Measurements from ENCODE around the gene HUNK. TPM values are rescaled to one million over a fixed set of nuclear protein-coding genes. Genes with fewer than 3 reads are reported as not detected.

The HUNK gene
- polyA plus RNA-seq, 1 donor (not counting 4 experiments of a cell fraction or from before 2014, with no cell fraction given) = 0.03 TPM

DNA sequence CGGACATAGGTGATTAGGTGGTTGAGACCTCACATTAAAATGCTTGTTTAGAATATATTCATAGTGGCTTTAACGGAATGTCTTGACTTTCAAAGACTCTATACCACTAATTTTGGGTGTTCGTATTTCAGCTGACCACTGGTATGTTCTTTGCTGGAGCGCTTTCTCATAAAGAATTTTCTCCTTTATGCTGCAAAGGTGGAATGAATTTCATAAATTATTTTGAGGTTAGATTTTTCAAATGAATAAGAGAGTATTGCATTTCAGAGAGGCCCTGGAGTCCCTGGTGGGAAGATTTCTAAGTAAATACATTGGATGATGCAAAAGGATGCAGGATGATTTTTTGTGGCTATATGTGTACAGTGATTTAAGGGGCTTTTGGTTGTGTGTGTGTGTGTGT lies 55.8 kb downstream of the HUNK start:
- no peak for TF ChIP-seq EZH2 (IDR thresholded peaks at IDR 0.05; ENCODE audit: low read length)
- TF ChIP-seq, protein P1, sequence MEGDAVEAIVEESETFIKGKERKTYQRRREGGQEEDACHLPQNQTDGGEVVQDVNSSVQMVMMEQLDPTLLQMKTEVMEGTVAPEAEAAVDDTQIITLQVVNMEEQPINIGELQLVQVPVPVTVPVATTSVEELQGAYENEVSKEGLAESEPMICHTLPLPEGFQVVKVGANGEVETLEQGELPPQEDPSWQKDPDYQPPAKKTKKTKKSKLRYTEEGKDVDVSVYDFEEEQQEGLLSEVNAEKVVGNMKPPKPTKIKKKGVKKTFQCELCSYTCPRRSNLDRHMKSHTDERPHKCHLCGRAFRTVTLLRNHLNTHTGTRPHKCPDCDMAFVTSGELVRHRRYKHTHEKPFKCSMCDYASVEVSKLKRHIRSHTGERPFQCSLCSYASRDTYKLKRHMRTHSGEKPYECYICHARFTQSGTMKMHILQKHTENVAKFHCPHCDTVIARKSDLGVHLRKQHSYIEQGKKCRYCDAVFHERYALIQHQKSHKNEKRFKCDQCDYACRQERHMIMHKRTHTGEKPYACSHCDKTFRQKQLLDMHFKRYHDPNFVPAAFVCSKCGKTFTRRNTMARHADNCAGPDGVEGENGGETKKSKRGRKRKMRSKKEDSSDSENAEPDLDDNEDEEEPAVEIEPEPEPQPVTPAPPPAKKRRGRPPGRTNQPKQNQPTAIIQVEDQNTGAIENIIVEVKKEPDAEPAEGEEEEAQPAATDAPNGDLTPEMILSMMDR (optimal IDR thresholded peaks at IDR 0.05 in 1 of 3, IDR thresholded peaks at IDR 0.05 in 1 of 3, conservative IDR thresholded peaks at IDR 0.05 in 1 of 3; ENCODE audit: extremely low read depth in 1 of 3, insufficient read depth in 2 of 3, low read length in 3 of 3) = no peak
- H3K4me2 ChIP-seq (ENCODE audit: control insufficient read depth, extremely low read depth, insufficient read depth, low read depth, low read length) = no peak overlapping the region
- no peaks in the 10 kb centered on the region for H3K9me1 ChIP-seq (ENCODE audit: control insufficient read depth, extremely low read depth, insufficient read depth, low read length)
- DNase-seq (ENCODE audit: low read depth, low spot score) = no peak
- H3K27me3 ChIP-seq (ENCODE audit: control insufficient read depth, extremely low read depth, insufficient read depth, low read length) = no peaks in the 10 kb centered on the region
- H3K9ac ChIP-seq (ENCODE audit: control insufficient read depth, extremely low read depth, insufficient read depth, low read length) = no peak overlapping the region
- H3K4me3 ChIP-seq (ENCODE audit: control insufficient read depth in 2 of 3, extremely low read depth in 1 of 3, insufficient read depth in 2 of 3, low read depth in 1 of 3, low read length in 3 of 3) = no peak overlapping the region
- H3K27ac ChIP-seq (ENCODE audit: control insufficient read depth, insufficient read depth, low read length) = no peak overlapping the region
- no peaks in the 10 kb centered on the region for H3K4me1 ChIP-seq (ENCODE audit: control insufficient read depth, extremely low read depth, insufficient read depth, low read length)
- H2AFZ ChIP-seq (ENCODE audit: control insufficient read depth, low read length) = no peak overlapping the region
- H3K9me3 ChIP-seq (ENCODE audit: control insufficient read depth, low read depth, low read length) = no peaks in the 10 kb centered on the region
- dilution Hi-C loops (cut with MboI; ENCODE audit: extremely low pct_ligation_motif_present, low sequenced_read_pairs) = no loop called here
- H4K20me1 ChIP-seq (ENCODE audit: control insufficient read depth, extremely low read depth, insufficient read depth, low read length) = no peaks in the 10 kb centered on the region
- H3K36me3 ChIP-seq (ENCODE audit: control insufficient read depth in 2 of 2, extremely low read depth in 1 of 2, insufficient read depth in 2 of 2, low read length in 2 of 2) = no peaks in the 10 kb centered on the region
- no peaks in the 10 kb centered on the region for H3K79me2 ChIP-seq (ENCODE audit: control insufficient read depth, insufficient read depth, low read length)
- FAIRE-seq = no peak

DNA sequence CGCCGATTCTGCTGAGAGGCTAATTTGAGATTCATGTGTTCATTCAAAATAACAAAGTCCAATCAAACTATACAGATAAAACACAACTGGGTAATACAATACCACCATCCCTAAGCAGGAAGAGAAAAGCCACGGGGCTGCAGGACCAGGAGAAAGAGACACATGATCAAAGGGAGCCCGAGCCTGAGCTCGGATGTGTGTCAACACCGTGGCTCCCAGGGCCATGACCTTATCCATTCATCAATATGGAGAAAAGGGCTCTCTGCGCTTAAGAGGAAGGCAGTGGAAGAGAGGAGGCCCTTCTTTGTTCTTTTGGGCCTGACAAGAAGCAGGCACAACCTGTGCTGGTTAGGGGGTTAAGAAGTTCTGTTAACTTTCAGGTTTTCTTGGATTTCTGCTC lies 56.7 kb downstream of the HUNK start:
- no peaks in the 10 kb centered on the region for H4K20me1 ChIP-seq (ENCODE audit: control insufficient read depth, extremely low read depth, insufficient read depth, low read length)
- FAIRE-seq = no peak

More for the DNA sequence above, 56.7 kb downstream of the HUNK start:
- DNase-seq (ENCODE audit: low read depth, low spot score) = no peak
- dilution Hi-C loops (cut with MboI; ENCODE audit: extremely low pct_ligation_motif_present, low sequenced_read_pairs) = no loop called here
- no peaks in the 10 kb centered on the region for H3K79me2 ChIP-seq (ENCODE audit: control insufficient read depth, insufficient read depth, low read length)
- no peaks in the 10 kb centered on the region for H3K36me3 ChIP-seq (ENCODE audit: control insufficient read depth in 2 of 2, extremely low read depth in 1 of 2, insufficient read depth in 2 of 2, low read length in 2 of 2)
- TF ChIP-seq, protein P1 (optimal IDR thresholded peaks at IDR 0.05 in 1 of 3, IDR thresholded peaks at IDR 0.05 in 1 of 3, conservative IDR thresholded peaks at IDR 0.05 in 1 of 3; ENCODE audit: extremely low read depth in 1 of 3, insufficient read depth in 2 of 3, low read length in 3 of 3) = no peak
- TF ChIP-seq EZH2 (IDR thresholded peaks at IDR 0.05; ENCODE audit: low read length) = no peak
- H3K4me2 ChIP-seq (ENCODE audit: control insufficient read depth, extremely low read depth, insufficient read depth, low read depth, low read length) = no peak overlapping the region
- H2AFZ ChIP-seq (ENCODE audit: control insufficient read depth, low read length) = no peak overlapping the region
- no peaks in the 10 kb centered on the region for H3K27me3 ChIP-seq (ENCODE audit: control insufficient read depth, extremely low read depth, insufficient read depth, low read length)
- no peak overlapping the region for H3K4me3 ChIP-seq (ENCODE audit: control insufficient read depth in 2 of 3, extremely low read depth in 1 of 3, insufficient read depth in 2 of 3, low read depth in 1 of 3, low read length in 3 of 3)
- H3K9me1 ChIP-seq (ENCODE audit: control insufficient read depth, extremely low read depth, insufficient read depth, low read length) = no peaks in the 10 kb centered on the region
- H3K9ac ChIP-seq (ENCODE audit: control insufficient read depth, extremely low read depth, insufficient read depth, low read length) = no peak overlapping the region
- H3K4me1 ChIP-seq (ENCODE audit: control insufficient read depth, extremely low read depth, insufficient read depth, low read length) = no peaks in the 10 kb centered on the region
- H3K9me3 ChIP-seq (ENCODE audit: control insufficient read depth, low read depth, low read length) = no peaks in the 10 kb centered on the region
- no peak overlapping the region for H3K27ac ChIP-seq (ENCODE audit: control insufficient read depth, insufficient read depth, low read length)
